Right lobe of liver (tissue), 4 donors: ENCODE results near the gene AZU1.
"Not testable (repeated sequence)": the region's sequence is repeated elsewhere in the genome, so short reads cannot be mapped to it uniquely, and the experiment has no call there.

Experiments used
- CTCF ChIP-seq, 4 donors: fragments of 200-600 bp in 3 of 4; fragments of 450-650 bp in 1 of 4; IDR thresholded peaks; one replicate each; pipeline versions ENCODE4 v1.5.1 to v1.8.0; 2016 to 2022; ENCODE audit warnings: antibody characterized with exemption in 4 of 4, mild to moderate bottlenecking in 2 of 4
- POLR2A ChIP-seq: fragments of 450-650 bp; IDR thresholded peaks from one replicate; pipeline ENCODE4 v1.6.1; 2017; ENCODE audit warnings: antibody characterized with exemption, mild to moderate bottlenecking
- donor health status: DM: no; HTN: no; CAD: no.
- donor health status: DM: no; HTN: no; CAD: no.
- donor health status: DM: no; HTN: yes; CAD: no.

- not testable (repeated sequence) for TF ChIP-seq CTCF (IDR thresholded peaks at IDR 0.05); POLR2A
Observed at GRCh38 chr19:853614-854220, 26.1 kb downstream of the AZU1 start.
